Tibial nerve (tissue), 4 donors: ENCODE data around the gene GPC3. TPM values are rescaled to one million over a fixed set of nuclear protein-coding genes. Genes with fewer than 3 reads are reported as not detected.

ENCODE experiments used
- DNase-seq, 2 donors: peaks; one replicate each; pipeline ENCODE4 v3.0.0-alpha.2; 2019; ENCODE audit warnings: low spot score in 2 of 2
- H3K27ac ChIP-seq, 4 donors: fragments of 200-600 bp; sonication (generic) in 3 of 4; one replicate each; pipeline ENCODE4 v1.5.1; 2017 to 2019; ENCODE audit warnings: mild to moderate bottlenecking in 1 of 4
- H3K27me3 ChIP-seq, 2 donors: fragments of 200-600 bp; sonication (generic) in 1 of 2; one replicate each; pipeline versions ENCODE4 v1.5.1 to v1.6.0; 2017 to 2019
- H3K36me3 ChIP-seq, 3 donors: fragments of 200-600 bp; sonication (generic); one replicate each; pipeline ENCODE4 v1.5.1; 2018 to 2019
- H3K4me1 ChIP-seq, 4 donors: fragments of 200-600 bp; sonication (generic) in 3 of 4; one replicate each; pipeline ENCODE4 v1.5.1; 2017 to 2019
- H3K4me3 ChIP-seq, 4 donors: fragments of 200-600 bp; sonication (generic) in 3 of 4; one replicate each; pipeline ENCODE4 v1.5.1; 2017 to 2019; ENCODE audit warnings: mild to moderate bottlenecking in 1 of 4, moderate library complexity in 1 of 4
- H3K9me3 ChIP-seq, 4 donors: fragments of 200-600 bp; sonication (generic) in 3 of 4; one replicate each; pipeline ENCODE4 v1.5.1; 2017 to 2019
- EP300 ChIP-seq, 2 donors: sonication (generic); formaldehyde crosslinking; IDR thresholded peaks; one replicate each; pipeline ENCODE4 v1.6.1; 2017; ENCODE audit warnings: antibody characterized with exemption in 2 of 2, mild to moderate bottlenecking in 1 of 2
- POLR2A ChIP-seq, 2 donors: fragments of 450-650 bp; IDR thresholded peaks; one replicate each; pipeline ENCODE4 v1.6.1; 2017; ENCODE audit warnings: antibody characterized with exemption in 2 of 2, mild to moderate bottlenecking in 2 of 2, moderate library complexity in 2 of 2
- WGBS, 2 donors: methylation state at CpG; one replicate each; pipeline ENCODE4 v1.1.5; 2018; 5-methylcytosine and 5-hydroxymethylcytosine counted together
- total RNA-seq, 4 donors: library from RNA; depleted of rRNA; stranded (reverse); fragments of >200 nt; gene quantifications; one replicate each; pipeline ENCODE4 v1.1.0, GENCODE V29; 2016
- TF ChIP-seq, protein P1 (sequence below), 5 experiments: fragments of 200-600 bp in 3 of 5; fragments of 450-650 bp in 2 of 5; sonication (generic) in 3 of 5; IDR thresholded peaks; one replicate each; pipeline ENCODE4 v1.5.1; 2016 to 2019; ENCODE audit warnings: antibody characterized with exemption in 5 of 5, mild to moderate bottlenecking in 3 of 5, moderate library complexity in 2 of 5

Gene GPC3
- total RNA-seq, 4 donors from 2014 or later = 60.5 to 116 (median 72.8) TPM

DNA sequence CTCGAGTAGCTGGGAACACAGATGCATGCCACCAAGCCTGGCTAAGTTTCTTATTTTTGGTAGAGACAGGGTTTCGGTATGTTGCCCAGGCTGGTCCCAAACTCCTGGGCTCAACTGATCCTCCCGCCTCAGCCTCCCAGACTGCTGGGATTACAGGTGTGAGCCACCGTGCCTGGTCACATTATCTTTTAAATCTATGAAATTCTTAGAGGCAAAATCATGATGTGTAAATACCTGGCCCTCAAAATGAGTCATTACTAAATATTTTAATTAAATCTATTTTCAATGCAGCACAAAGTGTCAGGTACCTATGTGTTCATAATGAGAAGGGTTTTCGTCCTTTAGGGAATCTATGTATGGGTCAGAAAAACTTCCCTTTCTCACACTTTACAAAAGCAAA, 347.6 kb downstream of the GPC3 start:
- H3K27ac ChIP-seq = no peak overlapping the region
- no peak overlapping the region for H3K4me3 ChIP-seq
- H3K4me1 ChIP-seq = peaks cover 0 to 15% (median 0%) of the 10 kb centered on the region in 4 donors
- peaks cover 0 to 20% of the 10 kb centered on the region in 2 donors for H3K27me3 ChIP-seq
- no peak for TF ChIP-seq EP300 (IDR thresholded peaks at IDR 0.05)
- TF ChIP-seq, protein P1, sequence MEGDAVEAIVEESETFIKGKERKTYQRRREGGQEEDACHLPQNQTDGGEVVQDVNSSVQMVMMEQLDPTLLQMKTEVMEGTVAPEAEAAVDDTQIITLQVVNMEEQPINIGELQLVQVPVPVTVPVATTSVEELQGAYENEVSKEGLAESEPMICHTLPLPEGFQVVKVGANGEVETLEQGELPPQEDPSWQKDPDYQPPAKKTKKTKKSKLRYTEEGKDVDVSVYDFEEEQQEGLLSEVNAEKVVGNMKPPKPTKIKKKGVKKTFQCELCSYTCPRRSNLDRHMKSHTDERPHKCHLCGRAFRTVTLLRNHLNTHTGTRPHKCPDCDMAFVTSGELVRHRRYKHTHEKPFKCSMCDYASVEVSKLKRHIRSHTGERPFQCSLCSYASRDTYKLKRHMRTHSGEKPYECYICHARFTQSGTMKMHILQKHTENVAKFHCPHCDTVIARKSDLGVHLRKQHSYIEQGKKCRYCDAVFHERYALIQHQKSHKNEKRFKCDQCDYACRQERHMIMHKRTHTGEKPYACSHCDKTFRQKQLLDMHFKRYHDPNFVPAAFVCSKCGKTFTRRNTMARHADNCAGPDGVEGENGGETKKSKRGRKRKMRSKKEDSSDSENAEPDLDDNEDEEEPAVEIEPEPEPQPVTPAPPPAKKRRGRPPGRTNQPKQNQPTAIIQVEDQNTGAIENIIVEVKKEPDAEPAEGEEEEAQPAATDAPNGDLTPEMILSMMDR (IDR thresholded peaks at IDR 0.05) = no peak
- TF ChIP-seq POLR2A (IDR thresholded peaks at IDR 0.05) = no peak
- no peaks in the 10 kb centered on the region for H3K9me3 ChIP-seq
- DNase-seq = no peak
- H3K36me3 ChIP-seq = no peaks in the 10 kb centered on the region
- 76 to 86% methylated on average over 5 of the region's 5 CpGs for WGBS, 2 donors

DNA sequence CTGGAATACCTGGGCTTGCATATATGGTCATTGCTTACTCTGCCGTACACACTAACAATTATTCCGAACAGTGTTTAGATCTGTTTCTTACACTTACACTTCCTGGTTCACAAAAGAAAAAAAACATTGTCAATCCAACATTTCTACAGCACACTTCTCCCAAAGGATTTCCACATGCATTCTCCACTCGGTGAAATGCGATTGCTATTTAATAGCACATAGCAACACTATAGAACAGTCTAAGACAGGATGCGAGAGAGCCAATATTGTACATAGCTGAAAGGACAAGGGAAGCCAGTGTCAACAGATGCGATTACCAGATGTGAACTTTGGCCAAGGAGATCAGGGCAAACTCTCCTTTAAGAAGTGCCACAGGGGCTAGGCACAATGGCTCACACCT, 349.4 kb downstream of the GPC3 start:
- TF ChIP-seq EP300 (IDR thresholded peaks at IDR 0.05) = no peak
- TF ChIP-seq, protein P1 (IDR thresholded peaks at IDR 0.05) = no peak
- TF ChIP-seq POLR2A (IDR thresholded peaks at IDR 0.05) = no peak
- H3K27me3 ChIP-seq = peaks cover 0 to 23% of the 10 kb centered on the region in 2 donors
- DNase-seq = no peak
- WGBS, 2 donors = 79 to 86% methylated on average over 6 of the region's 6 CpGs
- no peaks in the 10 kb centered on the region for H3K36me3 ChIP-seq
- H3K9me3 ChIP-seq = no peaks in the 10 kb centered on the region
- H3K27ac ChIP-seq = no peak overlapping the region
- no peak overlapping the region for H3K4me3 ChIP-seq
- peaks cover 0 to 15% (median 0%) of the 10 kb centered on the region in 4 donors for H3K4me1 ChIP-seq

DNA sequence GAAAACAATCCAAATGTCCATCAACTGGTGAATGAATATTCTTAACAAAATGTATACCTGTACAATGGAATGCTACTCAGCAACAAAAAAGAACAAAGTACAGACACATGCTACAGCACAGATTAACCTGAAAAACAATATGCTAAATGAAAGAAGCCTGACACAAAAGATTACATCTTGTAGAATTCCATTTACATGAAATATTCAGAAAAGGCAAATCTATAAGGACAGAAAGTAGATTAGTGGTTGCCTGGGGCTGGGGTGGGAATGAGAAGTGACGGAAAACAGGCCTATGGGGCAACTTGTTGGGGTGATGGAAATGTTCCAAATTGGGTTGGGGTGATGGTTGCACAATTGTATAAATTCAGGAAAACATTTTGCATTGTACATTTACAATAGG, 351.0 kb downstream of the GPC3 start:
- TF ChIP-seq, protein P1 (IDR thresholded peaks at IDR 0.05) = no peak
- no peak for TF ChIP-seq EP300 (IDR thresholded peaks at IDR 0.05)
- no peak for TF ChIP-seq POLR2A (IDR thresholded peaks at IDR 0.05)
- DNase-seq = no peak
- Histone ChIP-seq H3K9me3 (no peaks in the 10 kb centered on the region), H3K27ac (no peak overlapping the region), H3K27me3 (peaks cover 0 to 14% of the 10 kb centered on the region in 2 donors), H3K4me3 (no peak overlapping the region), H3K36me3 (no peaks in the 10 kb centered on the region), H3K4me1 (peaks cover 0 to 4% (median 0%) of the 10 kb centered on the region in 4 donors)
- 89 to 100% methylated on average over 1 of the region's 1 CpG for WGBS, 2 donors

DNA sequence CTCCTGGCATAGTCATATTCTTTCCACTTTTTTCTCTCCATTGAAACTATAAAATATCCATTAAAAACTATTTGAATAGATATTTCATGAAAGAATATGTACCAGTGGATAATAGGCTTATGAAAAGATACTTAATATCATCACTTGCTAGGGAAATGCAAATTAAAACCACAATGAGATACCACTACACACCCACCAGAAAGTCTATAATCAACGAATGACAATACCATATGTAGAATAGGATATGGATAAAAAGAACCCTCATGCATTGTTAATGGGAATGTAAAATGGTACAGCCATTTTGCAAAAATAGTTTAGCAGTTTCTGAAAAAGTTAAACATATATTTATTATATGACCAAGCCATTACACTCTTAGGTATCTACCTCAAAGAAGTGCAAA, 351.4 kb downstream of the GPC3 start:
- Histone ChIP-seq H3K27ac (no peak overlapping the region), H3K4me1 (no peaks in the 10 kb centered on the region), H3K27me3 (peaks cover 0 to 14% of the 10 kb centered on the region in 2 donors), H3K9me3 (no peaks in the 10 kb centered on the region), H3K36me3 (no peaks in the 10 kb centered on the region), H3K4me3 (no peak overlapping the region)
- 83 to 100% methylated on average over 1 of the region's 1 CpG for WGBS, 2 donors
- no peak for DNase-seq
- TF ChIP-seq POLR2A (IDR thresholded peaks at IDR 0.05) (no peak), EP300 (IDR thresholded peaks at IDR 0.05) (no peak)
- TF ChIP-seq, protein P1 (IDR thresholded peaks at IDR 0.05) = no peak

DNA sequence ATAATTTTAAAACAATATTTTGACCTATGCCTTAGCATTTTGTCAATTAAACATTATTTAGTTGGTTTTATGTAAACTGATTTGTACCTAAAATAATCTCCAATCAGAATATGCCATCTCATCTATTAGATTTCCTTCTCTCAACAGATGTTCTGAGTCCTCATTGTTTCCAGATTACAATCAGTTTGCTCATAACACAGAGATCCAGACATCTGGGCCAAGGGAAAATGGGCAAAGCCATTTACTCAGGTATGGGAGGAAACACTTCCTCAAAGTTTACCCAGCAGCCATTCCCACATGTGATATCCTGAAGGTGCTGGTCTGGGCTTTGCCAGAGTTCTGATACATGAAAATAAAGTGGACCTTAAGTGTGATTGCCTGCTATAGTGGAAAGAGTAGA, 352.2 kb downstream of the GPC3 start:
- no peak overlapping the region for H3K4me3 ChIP-seq
- DNase-seq = no peak
- no peak overlapping the region for H3K27ac ChIP-seq
- TF ChIP-seq EP300 (IDR thresholded peaks at IDR 0.05) = no peak
- TF ChIP-seq POLR2A (IDR thresholded peaks at IDR 0.05) = no peak
- TF ChIP-seq, protein P1 (IDR thresholded peaks at IDR 0.05) = no peak
- H3K9me3 ChIP-seq = no peaks in the 10 kb centered on the region
- no peaks in the 10 kb centered on the region for H3K36me3 ChIP-seq
- no peaks in the 10 kb centered on the region for H3K4me1 ChIP-seq
- H3K27me3 ChIP-seq = peaks cover 0 to 14% of the 10 kb centered on the region in 2 donors
